ENCODE data around the gene PTPN4. TPM values are rescaled to one million over a fixed set of nuclear protein-coding genes. Genes with fewer than 3 reads are reported as not detected.
A peak's percentile ranks its signal among the peaks of the same experiment; 100 is the strongest.
"Not testable (repeated sequence)": the region's sequence is repeated elsewhere in the genome, so short reads cannot be mapped to it uniquely, and the experiment has no call there.

PTPN4 gene
- total and polyA plus RNA-seq, 9 of the 15 experiments (the other 6 are each of a cell fraction or from before 2014, with no cell fraction given) = 5.0 to 32.8 (median 27.3) TPM

- H3K9me3 ChIP-seq (replicated peaks; ENCODE audit: control insufficient read depth, insufficient read depth, low read depth, low read length); intact Hi-C loops (cut with micrococcal nuclease); in situ Hi-C loops (cut with MboI); H3K27ac ChIP-seq (ENCODE audit: extremely low read depth, low read depth, low read length); ATAC-seq; H2AFZ ChIP-seq (ENCODE audit: low read depth, low read length); DNase-seq (ENCODE audit: extremely low read depth in 1 of 4, low spot score in 3 of 4); H4K20me1 ChIP-seq (replicated peaks; ENCODE audit: control insufficient read depth, insufficient read depth, low read length); H3K9me1 ChIP-seq (ENCODE audit: control insufficient read depth, insufficient read depth, low read length); H3K27me3 ChIP-seq (ENCODE audit: control insufficient read depth in 2 of 2, insufficient read depth in 2 of 2, low read length in 2 of 2); H3K4me2 ChIP-seq (ENCODE audit: insufficient read depth, low read length); BruUV-seq (replicated peaks); FAIRE-seq; H3K4me3 ChIP-seq; H3K79me2 ChIP-seq (ENCODE audit: control insufficient read depth, insufficient read depth, low read length); H3K9ac ChIP-seq (ENCODE audit: insufficient read depth in 1 of 2, low read depth in 2 of 2, low read length in 2 of 2); H3K36me3 ChIP-seq (ENCODE audit: control insufficient read depth, insufficient read depth, low read length); H3K4me1 ChIP-seq (replicated peaks in 1 of 2; ENCODE audit: control insufficient read depth in 2 of 2, insufficient read depth in 2 of 2, low read length in 2 of 2); CTCF ChIA-PET (ENCODE audit: low intra/inter-chr PET ratio): not testable (repeated sequence)
- POLR2A ChIA-PET = interaction anchor here (0.6 kb wide), 1 partner anchor 46 kb away, joined by 3 read pairs; no protein-coding TSS in a partner anchor
- TF ChIP-seq NFYB (IDR thresholded peaks at IDR 0.05; ENCODE audit: extremely low read depth, insufficient read length) = peak; percentile 40
- 70% methylated on average over 39 of the region's 55 CpGs for WGBS (ENCODE audit: insufficient coverage, low coverage, missing lambda C conversion rate)
These were observed 237.5 kb downstream of the PTPN4 start for GRCh38 chr2:119996896-119997891.

GRCh38 chr2:120001471-120001870 lies 241.7 kb downstream of the PTPN4 start:
- peaks cover 0 to 4% of the 10 kb centered on the region in 2 experiments; a peak in 3 of 5 replicates for H3K4me1 ChIP-seq (replicated peaks in 1 of 2; ENCODE audit: control insufficient read depth in 2 of 2, insufficient read depth in 2 of 2, low read length in 2 of 2)
- no TSS peak for BruUV-seq (replicated peaks)
- H3K4me3 ChIP-seq = no peak overlapping the region
- ChIA-PET POLR2A (no interaction called here), CTCF (ENCODE audit: low intra/inter-chr PET ratio) (no interaction called here)
- FAIRE-seq (no peak), DNase-seq (ENCODE audit: extremely low read depth in 1 of 4, low spot score in 3 of 4) (peak in 1 of 4 experiments; percentile 10), ATAC-seq (peak; percentile 45)
- H2AFZ ChIP-seq (ENCODE audit: low read depth, low read length) = peak overlapping the region; percentile 28; the same call in 1 of the 2 replicates
- H3K9me1 ChIP-seq (ENCODE audit: control insufficient read depth, insufficient read depth, low read length) = no peaks in the 10 kb centered on the region
- 0 out of 3 replicates have a peak overlapping the region, but pooled peaks have one; percentile 33 for H3K27ac ChIP-seq (ENCODE audit: extremely low read depth, low read depth, low read length)
- H3K27me3 ChIP-seq (ENCODE audit: control insufficient read depth in 2 of 2, insufficient read depth in 2 of 2, low read length in 2 of 2) = no peaks in the 10 kb centered on the region
- WGBS (ENCODE audit: insufficient coverage, low coverage, missing lambda C conversion rate) = 17% methylated on average over 1 of the region's 1 CpG
- intact Hi-C loops (cut with micrococcal nuclease) (no loop called here), in situ Hi-C loops (cut with MboI) (no loop called here)
- H3K9me3 ChIP-seq (replicated peaks; ENCODE audit: control insufficient read depth, insufficient read depth, low read depth, low read length) = no peaks in the 10 kb centered on the region
- H3K9ac ChIP-seq (ENCODE audit: insufficient read depth in 1 of 2, low read depth in 2 of 2, low read length in 2 of 2) = no peak overlapping the region; a peak in 1 of 4 replicates
- H3K36me3 ChIP-seq (ENCODE audit: control insufficient read depth, insufficient read depth, low read length) = no peaks in the 10 kb centered on the region
- no peaks in the 10 kb centered on the region for H3K79me2 ChIP-seq (ENCODE audit: control insufficient read depth, insufficient read depth, low read length)
- no peaks in the 10 kb centered on the region for H4K20me1 ChIP-seq (replicated peaks; ENCODE audit: control insufficient read depth, insufficient read depth, low read length)
- H3K4me2 ChIP-seq (ENCODE audit: insufficient read depth, low read length) = no peak overlapping the region
- TF ChIP-seq TEAD4 (IDR thresholded peaks at IDR 0.05; ENCODE audit: low read length) (peak; percentile 45), TEAD4 (CRISPR knock-in tag; IDR thresholded peaks at IDR 0.05; ENCODE audit: borderline replicate concordance) (no peak), CEBPG (CRISPR knock-in tag; IDR thresholded peaks at IDR 0.05) (no peak), CEBPG (tag; conservative IDR thresholded peaks at IDR 0.05 in 1 of 2, IDR thresholded peaks at IDR 0.05 in 1 of 2) (no peak), CBFA2T2 (conservative IDR thresholded peaks at IDR 0.05) (0 out of 2 replicates have a peak, but pooled peaks have one; percentile 41), FOXJ2 (tag; IDR thresholded peaks at IDR 0.05) (no peak), NFIC (IDR thresholded peaks at IDR 0.05) (peak; percentile 12; the same call in 1 of the 2 replicates), KAT7 (CRISPR knock-in tag; IDR thresholded peaks at IDR 0.05; ENCODE audit: borderline replicate concordance) (no peak), ZNF75A (CRISPR knock-in tag; IDR thresholded peaks at IDR 0.05) (no peak), TCF3 (CRISPR knock-in tag; IDR thresholded peaks at IDR 0.05) (0 out of 2 replicates have a peak, but pooled peaks have one; percentile 17), DNMT1 (IDR thresholded peaks at IDR 0.05) (no peak), CBFA2T3 (IDR thresholded peaks at IDR 0.05) (peak; percentile 67), KLF10 (CRISPR knock-in tag; IDR thresholded peaks at IDR 0.05) (no peak), ZNF175 (CRISPR knock-in tag; IDR thresholded peaks at IDR 0.05; ENCODE audit: low read depth) (no peak), ILF3 (IDR thresholded peaks at IDR 0.05; ENCODE audit: borderline replicate concordance) (no peak), CBX5 (IDR thresholded peaks at IDR 0.05; ENCODE audit: borderline replicate concordance, low read depth) (no peak)

Measured in K562 (cell line).